AG09319 (cell line): ENCODE data around the gene GOLPH3L.
"Not testable (repeated sequence)": the region's sequence is repeated elsewhere in the genome, so short reads cannot be mapped to it uniquely, and the experiment has no call there.

Experiments used
- DNase-seq: peaks from one replicate; pipeline ENCODE4 v3.0.0-alpha.2; 2010; ENCODE audit warnings: low read depth; ENCODE audit errors: extremely low read depth
- TF ChIP-seq, protein P1 (sequence below): IDR thresholded peaks from 2 replicates; pipeline ENCODE4 v1.5.1; 2011; ENCODE audit warnings: low read depth, mild to moderate bottlenecking, inconsistent platforms, low read length, moderate library complexity

GOLPH3L gene

GRCh38 chr1:150696995-150697927, at the start of gene GOLPH3L:
GOLPH3L (minus strand) TSS chr1:150697154; CDS start chr1:150694838, 2,316 bp downstream.
- peak; percentile 91 for DNase-seq
- TF ChIP-seq, protein P1, sequence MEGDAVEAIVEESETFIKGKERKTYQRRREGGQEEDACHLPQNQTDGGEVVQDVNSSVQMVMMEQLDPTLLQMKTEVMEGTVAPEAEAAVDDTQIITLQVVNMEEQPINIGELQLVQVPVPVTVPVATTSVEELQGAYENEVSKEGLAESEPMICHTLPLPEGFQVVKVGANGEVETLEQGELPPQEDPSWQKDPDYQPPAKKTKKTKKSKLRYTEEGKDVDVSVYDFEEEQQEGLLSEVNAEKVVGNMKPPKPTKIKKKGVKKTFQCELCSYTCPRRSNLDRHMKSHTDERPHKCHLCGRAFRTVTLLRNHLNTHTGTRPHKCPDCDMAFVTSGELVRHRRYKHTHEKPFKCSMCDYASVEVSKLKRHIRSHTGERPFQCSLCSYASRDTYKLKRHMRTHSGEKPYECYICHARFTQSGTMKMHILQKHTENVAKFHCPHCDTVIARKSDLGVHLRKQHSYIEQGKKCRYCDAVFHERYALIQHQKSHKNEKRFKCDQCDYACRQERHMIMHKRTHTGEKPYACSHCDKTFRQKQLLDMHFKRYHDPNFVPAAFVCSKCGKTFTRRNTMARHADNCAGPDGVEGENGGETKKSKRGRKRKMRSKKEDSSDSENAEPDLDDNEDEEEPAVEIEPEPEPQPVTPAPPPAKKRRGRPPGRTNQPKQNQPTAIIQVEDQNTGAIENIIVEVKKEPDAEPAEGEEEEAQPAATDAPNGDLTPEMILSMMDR = peak; percentile 27

- DNase-seq = no peak
- TF ChIP-seq, protein P1 = no peak
These were observed 33.3 kb upstream of the GOLPH3L start for GRCh38 chr1:150730130-150730721.

GRCh38 chr1:150724336-150724735, 27.4 kb upstream of the GOLPH3L start:
- TF ChIP-seq, protein P1 = no peak
- DNase-seq = no peak

DNA sequence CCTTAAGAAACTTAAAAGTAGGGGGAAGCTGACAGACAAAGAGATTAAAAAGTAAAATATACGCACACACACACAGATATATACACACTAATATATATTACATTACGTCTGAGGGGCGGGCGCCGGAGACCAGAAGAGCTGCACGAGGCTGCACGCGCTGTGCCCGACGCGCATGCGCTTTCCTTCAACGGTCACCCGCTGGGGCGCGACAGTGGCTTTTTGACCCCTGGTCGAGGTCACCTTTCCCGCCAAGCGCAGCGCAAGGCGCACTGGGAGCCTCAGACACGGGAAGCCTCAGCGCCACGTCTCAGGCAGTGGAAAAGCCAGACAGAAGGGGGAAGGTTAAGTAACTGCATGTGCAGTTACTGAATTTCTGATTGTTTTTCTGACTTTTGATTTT, 23.7 kb upstream of the GOLPH3L start, which contains the start of gene HORMAD1:
HORMAD1 (minus strand) TSS at position 193 of the 400 bp plus-strand sequence. CDS start 1,390 bp downstream, outside the sequence.
- DNase-seq = no peak
- TF ChIP-seq, protein P1 = no peak

- DNase-seq = no peak
- TF ChIP-seq, protein P1 = no peak
These were observed 23.1 kb upstream of the GOLPH3L start for GRCh38 chr1:150720098-150720497.

- TF ChIP-seq, protein P1 = no peak
- no peak for DNase-seq
These were observed 21.4 kb upstream of the GOLPH3L start for GRCh38 chr1:150718225-150718891.

DNA sequence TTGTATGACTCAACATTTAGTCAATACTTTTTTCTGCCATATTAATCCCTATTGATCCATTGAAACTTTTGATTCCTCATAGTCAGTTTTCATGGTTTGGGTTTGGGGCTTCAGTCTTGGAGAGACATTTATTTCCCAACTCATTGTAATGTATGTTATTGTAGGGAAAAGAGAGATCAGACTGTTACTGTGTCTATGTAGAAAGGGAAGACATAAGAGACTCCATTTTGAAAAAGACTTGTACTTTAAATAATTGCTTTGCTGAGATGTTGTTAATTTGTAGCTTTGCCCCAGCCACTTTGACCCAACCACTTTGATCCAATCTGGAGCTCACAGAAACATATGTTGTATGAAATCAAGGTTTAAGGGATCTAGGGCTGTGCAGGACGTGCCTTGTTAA, 12.1 kb upstream of the GOLPH3L start:
- DNase-seq = not testable (repeated sequence)
